Ectodermal cell (in vitro differentiated cells): ENCODE results near the gene RPSA.

ENCODE experiments used
- H3K27ac ChIP-seq: 2 replicates; pipeline ENCODE4 v1.7.0; 2013; ENCODE audit warnings: mild to moderate bottlenecking, low read depth, low read length; ENCODE audit not compliant: insufficient read depth, poor library complexity, severe bottlenecking
- H3K27me3 ChIP-seq: 2 replicates; pipeline ENCODE4 v1.7.0; 2013; ENCODE audit warnings: mild to moderate bottlenecking, low read length; ENCODE audit not compliant: insufficient read depth, control insufficient read depth, poor library complexity, severe bottlenecking
- H3K36me3 ChIP-seq: one replicate; pipeline ENCODE4 v1.7.0; 2013; ENCODE audit warnings: low read length; ENCODE audit not compliant: control insufficient read depth, insufficient read depth
- H3K4me1 ChIP-seq: one replicate; pipeline ENCODE4 v1.7.0; 2013; ENCODE audit warnings: low read length; ENCODE audit not compliant: control insufficient read depth, insufficient read depth
- H3K4me3 ChIP-seq: 2 replicates; pipeline ENCODE4 v1.7.0; 2013; ENCODE audit warnings: low read depth, low read length, control low read depth; ENCODE audit not compliant: insufficient read depth
- H3K9me3 ChIP-seq: 2 replicates; pipeline ENCODE4 v1.7.0; 2013; ENCODE audit warnings: mild to moderate bottlenecking, low read length, moderate library complexity; ENCODE audit not compliant: control insufficient read depth
- WGBS, 2 experiments: methylation state at CpG; one replicate each; pipeline ENCODE4 v1.1.7; 2013; ENCODE audit warnings: missing lambda C conversion rate in 2 of 2; 5-methylcytosine and 5-hydroxymethylcytosine counted together

RPSA gene

GRCh38 chr3:39388153-39388552 lies 18.4 kb upstream of the RPSA start:
- Histone ChIP-seq H3K4me1 (no peaks in the 10 kb centered on the region), H3K36me3 (peaks cover 14% of the 10 kb centered on the region), H3K27ac (no peak overlapping the region), H3K27me3 (no peaks in the 10 kb centered on the region), H3K4me3 (no peak overlapping the region), H3K9me3 (no peaks in the 10 kb centered on the region)
- 92 to 98% methylated on average over 2 of the region's 2 CpGs for WGBS, 2 experiments

GRCh38 chr3:39388741-39389248 lies 17.7 kb upstream of the RPSA start:
- no peak overlapping the region for H3K27ac ChIP-seq
- WGBS, 2 experiments = 99% methylated on average over 2 of the region's 2 CpGs
- H3K4me3 ChIP-seq = no peak overlapping the region
- peaks cover 14% of the 10 kb centered on the region for H3K36me3 ChIP-seq
- H3K9me3 ChIP-seq = no peaks in the 10 kb centered on the region
- H3K4me1 ChIP-seq = no peaks in the 10 kb centered on the region
- H3K27me3 ChIP-seq = no peaks in the 10 kb centered on the region

GRCh38 chr3:39390181-39390580 lies 16.3 kb upstream of the RPSA start:
- H3K27ac ChIP-seq = no peak overlapping the region
- WGBS, 2 experiments = 80 to 95% methylated on average over 2 to 4 of the region's 4 CpGs
- H3K36me3 ChIP-seq = peaks cover 21% of the 10 kb centered on the region
- H3K4me3 ChIP-seq = no peak overlapping the region
- no peaks in the 10 kb centered on the region for H3K27me3 ChIP-seq
- H3K4me1 ChIP-seq = no peaks in the 10 kb centered on the region
- no peaks in the 10 kb centered on the region for H3K9me3 ChIP-seq

GRCh38 chr3:39396690-39397089 lies 9.8 kb upstream of the RPSA start:
- Histone ChIP-seq H3K9me3 (no peaks in the 10 kb centered on the region), H3K27ac (no peak overlapping the region), H3K36me3 (peaks cover 29% of the 10 kb centered on the region), H3K4me3 (no peak overlapping the region), H3K4me1 (no peaks in the 10 kb centered on the region), H3K27me3 (no peaks in the 10 kb centered on the region)
- 82 to 83% methylated on average over 3 of the region's 3 CpGs for WGBS, 2 experiments

- Histone ChIP-seq H3K4me1 (no peaks in the 10 kb centered on the region), H3K27ac (no peak overlapping the region), H3K27me3 (no peaks in the 10 kb centered on the region), H3K9me3 (no peaks in the 10 kb centered on the region), H3K36me3 (peaks cover 20% of the 10 kb centered on the region), H3K4me3 (no peak overlapping the region)
- whole genome bisulfite sequencing, 2 experiments = 85 to 89% methylated on average over 4 of the region's 4 CpGs
Measured at GRCh38 chr3:39398700-39399099, 7.8 kb upstream of the RPSA start.

GRCh38 chr3:39401983-39402382 lies 4.5 kb upstream of the RPSA start:
- Histone ChIP-seq H3K36me3 (peaks cover 8% of the 10 kb centered on the region), H3K4me1 (no peaks in the 10 kb centered on the region), H3K27ac (no peak overlapping the region), H3K27me3 (no peaks in the 10 kb centered on the region), H3K9me3 (no peaks in the 10 kb centered on the region), H3K4me3 (no peak overlapping the region)
- WGBS, 2 experiments = 63% methylated on average over 2 of the region's 2 CpGs

GRCh38 chr3:39404943-39405686 lies 1.4 kb upstream of the RPSA start:
- WGBS, 2 experiments = 57% methylated on average over 15 of the region's 15 CpGs
- Histone ChIP-seq H3K4me3 (no peak overlapping the region), H3K36me3 (peaks cover 9% of the 10 kb centered on the region), H3K27me3 (no peaks in the 10 kb centered on the region), H3K9me3 (no peaks in the 10 kb centered on the region), H3K27ac (no peak overlapping the region), H3K4me1 (peaks cover 6% of the 10 kb centered on the region)

- WGBS, 2 experiments = 73 to 74% methylated on average over 10 to 13 of the region's 13 CpGs
Measured at GRCh38 chr3:39405687-39406367, 693 bp upstream of the RPSA start.

GRCh38 chr3:39407259-39407629 lies 724 bp downstream of the RPSA start:
- Histone ChIP-seq H3K4me1 (peaks cover 6% of the 10 kb centered on the region), H3K36me3 (peaks cover 29% of the 10 kb centered on the region), H3K9me3 (no peaks in the 10 kb centered on the region), H3K27ac (no peak overlapping the region), H3K4me3 (peak overlapping the region; percentile 72), H3K27me3 (no peaks in the 10 kb centered on the region)
- 2 to 3% methylated on average over 9 of the region's 9 CpGs for WGBS, 2 experiments

More at GRCh38 chr3:39405687-39406367, 693 bp upstream of the RPSA start:
- Histone ChIP-seq H3K27ac (peak overlapping the region; percentile 81), H3K36me3 (peaks cover 16% of the 10 kb centered on the region), H3K27me3 (no peaks in the 10 kb centered on the region), H3K4me1 (peaks cover 6% of the 10 kb centered on the region), H3K9me3 (no peaks in the 10 kb centered on the region), H3K4me3 (peak overlapping the region; percentile 72)

GRCh38 chr3:39407773-39408492 lies 1.4 kb downstream of the RPSA start:
- WGBS, 2 experiments = 73 to 92% methylated on average over 4 to 6 of the region's 6 CpGs
- Histone ChIP-seq H3K36me3 (peaks cover 35% of the 10 kb centered on the region), H3K27ac (no peak overlapping the region), H3K27me3 (no peaks in the 10 kb centered on the region), H3K4me1 (peaks cover 6% of the 10 kb centered on the region), H3K9me3 (no peaks in the 10 kb centered on the region), H3K4me3 (peak overlapping the region; percentile 72)
